Activated T-helper 1 cell treated with anti-CD3 and anti-CD28 coated beads, Interleukin-12 subunit alpha, Interleukin-12 subunit beta, Interleukin-2, Interleukin-4 antibody, amounts not matched to agents 30 ng/mL and 10 ng/mL and 1 ng/mL, durations not matched to agents 14 hours and 24 hours and 36 hours (primary cell): ENCODE data around the gene FBLN2. TPM values are rescaled to one million over a fixed set of nuclear protein-coding genes. Genes with fewer than 3 reads are reported as not detected.
"Not testable (repeated sequence)": the region's sequence is repeated elsewhere in the genome, so short reads cannot be mapped to it uniquely, and the experiment has no call there.

Experiments
- DNase-seq: peaks from one replicate; pipeline ENCODE4 v3.0.0; 2021; ENCODE audit warnings: low spot score
- H3K27ac Mint-ChIP-seq: one replicate; pipeline ENCODE4 v1.8.0; 2021; ENCODE audit warnings: mild to moderate bottlenecking, mixed read lengths
- H3K27me3 Mint-ChIP-seq: one replicate; pipeline ENCODE4 v1.8.0; 2022; ENCODE audit warnings: mild to moderate bottlenecking, moderate library complexity, mixed read lengths; ENCODE audit not compliant: insufficient read depth
- H3K36me3 Mint-ChIP-seq: one replicate; pipeline ENCODE4 v1.8.0; 2021; ENCODE audit warnings: low read depth, mixed read lengths
- H3K4me1 Mint-ChIP-seq: one replicate; pipeline ENCODE4 v1.8.0; 2021; ENCODE audit warnings: low read depth, mixed read lengths
- H3K4me3 Mint-ChIP-seq: one replicate; pipeline ENCODE4 v1.8.0; 2021; ENCODE audit warnings: mild to moderate bottlenecking, moderate library complexity, mixed read lengths
- H3K9me3 Mint-ChIP-seq: one replicate; pipeline ENCODE4 v1.8.0; 2021; ENCODE audit warnings: mixed read lengths
- intact Hi-C: fragments of 100-400 bp; cut with micrococcal nuclease; formaldehyde crosslinking; loops from one replicate; pipeline ENCODE4 v1.15.1; 2024
- total RNA-seq: library from RNA; stranded (reverse); gene quantifications from 2 replicates; pipeline ENCODE4 v1.2.3, GENCODE V29; 2022

Gene FBLN2
- total RNA-seq, 1 donor from 2014 or later = not detected

GRCh38 chr3:13552857-13553652 lies 4.1 kb downstream of the FBLN2 start:
- Mint-ChIP-seq H3K27me3 (peaks cover 33% of the 10 kb centered on the region), H3K27ac (no peak overlapping the region), H3K9me3 (no peaks in the 10 kb centered on the region), H3K36me3 (peaks cover 5% of the 10 kb centered on the region), H3K4me3 (no peak overlapping the region), H3K4me1 (peaks cover 10% of the 10 kb centered on the region)
- intact Hi-C loops = no loop called here
- no peak for DNase-seq

DNA sequence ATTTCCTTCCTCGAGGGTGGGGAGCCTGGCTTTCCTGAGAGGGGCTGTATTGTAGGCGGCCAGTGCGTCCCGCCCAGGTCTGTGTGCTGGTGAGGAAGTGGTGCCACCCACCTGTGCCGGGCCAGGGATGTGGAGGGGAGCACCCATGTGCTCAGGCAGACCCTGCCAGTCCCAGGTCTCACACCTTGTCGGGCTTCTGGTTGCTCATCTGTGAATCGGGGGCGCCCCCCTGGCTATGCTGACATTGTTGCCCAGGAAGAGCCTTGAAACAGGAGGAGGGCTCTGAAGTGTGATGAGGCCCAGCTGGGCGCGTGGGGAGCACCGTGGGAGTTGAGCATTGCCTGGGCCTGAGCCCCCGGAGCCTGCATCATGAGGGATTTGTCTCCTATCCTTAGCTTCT lies 4.8 kb downstream of the FBLN2 start:
- Mint-ChIP-seq H3K9me3 (no peaks in the 10 kb centered on the region), H3K4me3 (no peak overlapping the region), H3K27ac (no peak overlapping the region), H3K36me3 (peaks cover 2% of the 10 kb centered on the region), H3K27me3 (peaks cover 28% of the 10 kb centered on the region), H3K4me1 (peaks cover 5% of the 10 kb centered on the region)
- intact Hi-C loops = no loop called here
- no peak for DNase-seq

- no peaks in the 10 kb centered on the region for H3K9me3 Mint-ChIP-seq
- H3K36me3 Mint-ChIP-seq = no peaks in the 10 kb centered on the region
- no peak for DNase-seq
- intact Hi-C loops = no loop called here
- peaks cover 24% of the 10 kb centered on the region for H3K27me3 Mint-ChIP-seq
- no peak overlapping the region for H3K27ac Mint-ChIP-seq
- H3K4me3 Mint-ChIP-seq = no peak overlapping the region
- no peaks in the 10 kb centered on the region for H3K4me1 Mint-ChIP-seq
These were observed 6.8 kb downstream of the FBLN2 start for GRCh38 chr3:13555753-13556152.

DNA sequence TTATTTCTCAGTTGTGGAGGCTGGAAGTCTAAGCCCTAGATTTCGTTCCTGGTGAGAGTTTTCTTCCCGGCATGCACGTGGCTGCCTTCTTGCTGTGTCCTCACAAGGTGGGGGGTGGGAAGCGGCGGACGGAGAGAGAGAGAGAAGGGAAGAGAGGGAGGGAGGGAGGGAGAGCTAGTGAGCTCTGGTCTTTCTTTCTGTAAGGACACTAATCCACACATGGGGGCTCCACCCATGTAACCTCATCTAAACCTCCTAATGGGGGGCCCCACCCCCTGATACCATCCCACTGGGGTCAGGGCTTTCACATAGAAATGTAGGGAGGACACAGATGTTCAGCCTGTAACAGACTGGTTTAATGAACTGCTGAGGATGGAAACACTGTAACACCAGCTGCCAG lies 7.3 kb downstream of the FBLN2 start:
- Mint-ChIP-seq H3K27me3 (peaks cover 24% of the 10 kb centered on the region), H3K36me3 (no peaks in the 10 kb centered on the region), H3K27ac (no peak overlapping the region), H3K4me1 (no peaks in the 10 kb centered on the region), H3K4me3 (no peak overlapping the region), H3K9me3 (no peaks in the 10 kb centered on the region)
- DNase-seq = no peak
- intact Hi-C loops = no loop called here

GRCh38 chr3:13556917-13557316 lies 8.0 kb downstream of the FBLN2 start:
- H3K36me3 Mint-ChIP-seq = no peaks in the 10 kb centered on the region
- no peak for DNase-seq

DNA sequence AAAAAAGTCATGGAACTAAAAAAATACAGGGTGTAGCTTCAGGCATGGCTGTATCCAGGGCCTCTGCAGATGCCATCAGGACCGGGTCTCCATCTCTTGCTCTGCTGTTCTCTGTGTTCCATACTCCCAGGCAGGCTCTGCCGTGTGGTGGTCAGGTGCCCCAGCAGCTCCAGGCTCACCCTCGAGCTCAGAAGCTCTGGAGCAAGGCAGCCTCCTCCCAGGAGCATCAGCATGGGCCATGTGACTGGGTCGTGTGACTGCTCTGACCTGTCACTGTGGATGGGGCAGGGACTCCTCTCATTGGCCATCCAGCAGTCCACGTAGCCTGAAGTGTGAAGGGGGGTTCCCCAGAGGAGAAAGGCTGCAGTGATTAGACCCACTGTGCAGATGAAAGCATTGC lies 8.5 kb downstream of the FBLN2 start:
- no peaks in the 10 kb centered on the region for H3K9me3 Mint-ChIP-seq
- H3K27me3 Mint-ChIP-seq = peaks cover 20% of the 10 kb centered on the region
- no peak for DNase-seq
- H3K4me1 Mint-ChIP-seq = no peaks in the 10 kb centered on the region
- H3K36me3 Mint-ChIP-seq = no peaks in the 10 kb centered on the region
- H3K4me3 Mint-ChIP-seq = no peak overlapping the region
- intact Hi-C loops = no loop called here
- H3K27ac Mint-ChIP-seq = no peak overlapping the region

More at GRCh38 chr3:13556917-13557316, 8.0 kb downstream of the FBLN2 start:
- Mint-ChIP-seq H3K4me1 (no peaks in the 10 kb centered on the region), H3K9me3 (no peaks in the 10 kb centered on the region), H3K4me3 (no peak overlapping the region), H3K27me3 (peaks cover 24% of the 10 kb centered on the region), H3K27ac (no peak overlapping the region)
- intact Hi-C loops = no loop called here

DNA sequence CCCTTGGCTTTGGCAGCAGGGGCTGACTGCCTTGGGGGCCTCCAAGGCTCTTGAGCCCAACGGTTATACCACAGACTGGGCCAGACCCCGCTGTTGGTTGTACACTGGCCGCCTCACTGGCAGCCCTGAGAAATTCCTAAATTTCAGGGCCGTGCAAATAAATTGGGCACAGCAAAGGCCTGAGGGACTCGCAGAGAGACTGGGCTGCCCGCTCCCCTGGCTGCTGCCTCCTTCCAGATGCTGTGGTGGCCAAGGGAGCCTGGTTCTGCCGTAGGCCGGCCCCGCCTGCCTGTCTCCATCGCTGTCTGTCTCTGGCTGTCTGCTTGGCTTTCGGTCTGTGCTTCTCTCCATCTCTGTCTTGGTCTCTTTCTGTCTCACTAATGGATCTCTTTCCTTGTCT lies 9.0 kb downstream of the FBLN2 start:
- intact Hi-C loops = no loop called here
- Mint-ChIP-seq H3K27ac (no peak overlapping the region), H3K9me3 (no peaks in the 10 kb centered on the region), H3K4me3 (no peak overlapping the region), H3K27me3 (peaks cover 17% of the 10 kb centered on the region), H3K4me1 (no peaks in the 10 kb centered on the region), H3K36me3 (no peaks in the 10 kb centered on the region)
- no peak for DNase-seq

DNA sequence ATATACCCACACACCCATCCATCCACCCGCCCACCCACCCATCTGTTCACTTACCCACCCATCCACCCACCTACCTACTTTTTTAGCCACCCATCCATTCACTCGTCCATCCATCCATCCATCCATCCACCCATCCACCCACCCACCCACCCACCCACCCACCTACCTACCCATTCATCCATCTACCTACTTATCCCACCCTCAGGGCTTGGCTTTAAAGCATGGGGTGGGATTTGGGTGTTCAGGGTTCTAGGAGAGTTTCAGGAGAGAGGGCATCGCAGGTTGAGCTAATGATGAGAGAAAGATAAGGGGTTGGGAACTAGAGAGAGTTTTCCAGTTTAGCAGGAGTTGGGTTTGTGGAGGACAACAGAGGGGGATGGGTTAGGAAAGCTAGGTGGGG lies 9.7 kb downstream of the FBLN2 start:
- no peak for DNase-seq
- Mint-ChIP-seq H3K36me3 (no peaks in the 10 kb centered on the region), H3K27me3 (peaks cover 14% of the 10 kb centered on the region)

DNA sequence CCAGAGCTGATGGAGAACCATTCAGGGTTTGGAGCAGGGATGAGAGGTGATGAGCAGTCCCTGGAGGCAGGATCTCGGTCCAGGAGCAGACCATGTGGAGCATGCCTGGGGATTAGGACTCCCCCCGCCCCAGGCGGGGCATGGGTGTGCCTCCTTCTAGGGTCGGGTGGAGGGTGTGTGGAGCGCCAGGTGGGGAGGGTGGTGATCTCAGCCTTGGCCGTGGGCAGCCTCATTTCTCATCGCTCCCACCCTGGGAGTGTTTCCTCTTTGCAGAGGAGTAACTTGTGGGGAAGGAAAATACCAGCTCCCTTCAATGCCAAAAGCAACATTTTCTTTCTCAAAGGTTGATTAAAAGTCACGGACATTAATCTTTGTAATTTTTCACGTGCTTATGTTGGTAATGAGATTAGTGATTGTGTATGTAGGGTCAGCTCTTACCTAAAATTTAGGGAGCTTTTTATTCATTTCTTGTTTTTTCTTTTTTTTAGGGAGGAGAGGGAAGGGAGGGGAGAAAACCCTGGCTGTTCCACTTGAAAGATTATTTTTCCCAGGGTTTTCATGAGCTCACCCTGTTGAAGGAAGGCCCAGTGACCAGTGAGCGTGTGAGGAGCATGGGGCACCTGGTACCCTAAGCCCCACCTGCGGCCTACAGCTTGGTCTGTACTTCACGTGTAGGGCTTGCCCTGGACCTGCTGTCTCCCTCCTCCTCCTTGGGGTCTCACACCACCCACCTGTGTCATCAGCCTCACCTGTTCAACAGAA lies 11.0 kb downstream of the FBLN2 start:
- Mint-ChIP-seq H3K9me3 (no peaks in the 10 kb centered on the region), H3K27ac (no peak overlapping the region), H3K4me3 (no peak overlapping the region), H3K36me3 (no peaks in the 10 kb centered on the region), H3K4me1 (no peaks in the 10 kb centered on the region), H3K27me3 (peaks cover 12% of the 10 kb centered on the region)
- intact Hi-C loops = no loop called here
- no peak for DNase-seq

More for the DNA sequence above, 9.7 kb downstream of the FBLN2 start:
- H3K4me1 Mint-ChIP-seq = no peaks in the 10 kb centered on the region
- no peak overlapping the region for H3K4me3 Mint-ChIP-seq
- intact Hi-C loops = no loop called here
- no peak overlapping the region for H3K27ac Mint-ChIP-seq
- no peaks in the 10 kb centered on the region for H3K9me3 Mint-ChIP-seq

GRCh38 chr3:13561376-13561775 lies 12.5 kb downstream of the FBLN2 start:
- Mint-ChIP-seq H3K27me3 (peaks cover 12% of the 10 kb centered on the region), H3K9me3 (no peaks in the 10 kb centered on the region), H3K27ac (no peak overlapping the region), H3K4me1 (no peaks in the 10 kb centered on the region), H3K4me3 (no peak overlapping the region), H3K36me3 (no peaks in the 10 kb centered on the region)
- DNase-seq = no peak
- intact Hi-C loops = no loop called here

- no peak for DNase-seq
- intact Hi-C loops = no loop called here
- H3K27ac Mint-ChIP-seq = no peak overlapping the region
- no peaks in the 10 kb centered on the region for H3K4me1 Mint-ChIP-seq
- H3K27me3 Mint-ChIP-seq = peaks cover 12% of the 10 kb centered on the region
- H3K9me3 Mint-ChIP-seq = no peaks in the 10 kb centered on the region
- no peaks in the 10 kb centered on the region for H3K36me3 Mint-ChIP-seq
- no peak overlapping the region for H3K4me3 Mint-ChIP-seq
These were observed 13.0 kb downstream of the FBLN2 start for GRCh38 chr3:13561967-13562366.

GRCh38 chr3:13562421-13562820 lies 13.5 kb downstream of the FBLN2 start:
- intact Hi-C loops, H3K36me3 Mint-ChIP-seq, H3K9me3 Mint-ChIP-seq, DNase-seq, H3K4me3 Mint-ChIP-seq, H3K27ac Mint-ChIP-seq, H3K4me1 Mint-ChIP-seq: not testable (repeated sequence)
- H3K27me3 Mint-ChIP-seq = peaks cover 12% of the 10 kb centered on the region

GRCh38 chr3:13563321-13563720 lies 14.4 kb downstream of the FBLN2 start:
- no peak overlapping the region for H3K4me3 Mint-ChIP-seq
- H3K9me3 Mint-ChIP-seq = no peaks in the 10 kb centered on the region
- H3K4me1 Mint-ChIP-seq = no peaks in the 10 kb centered on the region
- DNase-seq = no peak
- H3K27ac Mint-ChIP-seq = no peak overlapping the region
- H3K36me3 Mint-ChIP-seq = no peaks in the 10 kb centered on the region
- intact Hi-C loops = no loop called here
- H3K27me3 Mint-ChIP-seq = peaks cover 12% of the 10 kb centered on the region
